OCI-LY1 (cell line): ENCODE results near the gene GNAQ.

ENCODE experiments used
- H2AFZ ChIP-seq: fragments of 200-600 bp; sonication (generic), shearing (Covaris generic); 2 replicates; pipeline ENCODE4 v1.6.0; 2014; ENCODE audit warnings: antibody characterized with exemption, mild to moderate bottlenecking, low read length
- H3F3A ChIP-seq: fragments of 200-600 bp; sonication (generic), shearing (Covaris generic); 2 replicates; pipeline ENCODE4 v1.6.0; 2014; ENCODE audit warnings: mild to moderate bottlenecking, antibody characterized with exemption, low read length, moderate library complexity; ENCODE audit not compliant: insufficient read depth
- H3K27ac ChIP-seq: fragments of 200-600 bp; sonication (generic); 2 replicates; pipeline ENCODE4 v1.5.1; 2014; ENCODE audit warnings: low read length, mixed run types, mild to moderate bottlenecking, low read depth; ENCODE audit not compliant: poor library complexity, severe bottlenecking
- H3K27me3 ChIP-seq: fragments of 200-600 bp; sonication (generic); 2 replicates; pipeline ENCODE4 v1.6.0; 2014; ENCODE audit warnings: antibody characterized with exemption, mild to moderate bottlenecking, low read length, moderate library complexity; ENCODE audit not compliant: insufficient read depth
- H3K36me3 ChIP-seq: fragments of 200-600 bp; sonication (generic); 2 replicates; pipeline ENCODE4 v1.6.1; 2014; ENCODE audit warnings: mild to moderate bottlenecking, antibody characterized with exemption, low read length, moderate library complexity, mixed read lengths; ENCODE audit not compliant: insufficient read depth
- H3K4me1 ChIP-seq: fragments of 200-600 bp; sonication (generic); 2 replicates; pipeline ENCODE4 v1.5.1; 2014; ENCODE audit warnings: mild to moderate bottlenecking, low read length, moderate library complexity; ENCODE audit not compliant: insufficient read depth, severe bottlenecking
- H3K4me2 ChIP-seq: fragments of 200-600 bp; sonication (generic), shearing (Covaris generic); 2 replicates; pipeline ENCODE4 v1.6.1; 2014; ENCODE audit warnings: low read length
- H3K4me3 ChIP-seq: fragments of 200-600 bp; sonication (generic); 2 replicates; pipeline ENCODE4 v1.5.1; 2014; ENCODE audit warnings: low read length, low read depth, mild to moderate bottlenecking, mixed read lengths; ENCODE audit not compliant: poor library complexity, severe bottlenecking
- H3K79me2 ChIP-seq: fragments of 200-600 bp; shearing (Covaris generic); 2 replicates; pipeline ENCODE4 v1.6.1; 2016; ENCODE audit warnings: mixed run types, low read length, mixed read lengths; ENCODE audit not compliant: insufficient read depth
- H3K9ac ChIP-seq: fragments of 200-600 bp; sonication (generic), shearing (Covaris generic); 2 replicates; pipeline ENCODE4 v1.6.1; 2014; ENCODE audit warnings: mild to moderate bottlenecking, low read length, mixed read lengths
- H3K9me2 ChIP-seq: fragments of 200-600 bp; sonication (generic), shearing (Covaris generic); 2 replicates; pipeline ENCODE4 v1.6.1; 2014; ENCODE audit warnings: low read depth, mild to moderate bottlenecking, low read length, mixed read lengths
- H3K9me3 ChIP-seq: fragments of 200-600 bp; shearing (Covaris generic); 2 replicates; pipeline ENCODE4 v1.6.1; 2014; ENCODE audit warnings: low read length, mixed read lengths
- H4K20me1 ChIP-seq: fragments of 200-600 bp; sonication (generic), shearing (Covaris generic); 2 replicates; pipeline ENCODE4 v1.6.0; 2016; ENCODE audit warnings: mild to moderate bottlenecking, low read length; ENCODE audit not compliant: insufficient read depth
- EZH2 ChIP-seq: fragments of 200-600 bp; sonication (generic), shearing (Covaris generic); IDR thresholded peaks from 2 replicates; pipeline ENCODE4 v1.8.0; 2017; ENCODE audit warnings: borderline replicate concordance, mixed run types, mild to moderate bottlenecking, antibody characterized with exemption, low read length, moderate library complexity, mixed read lengths
- TF ChIP-seq, protein P1 (sequence below): fragments of 200-600 bp; sonication (generic), shearing (Covaris generic); IDR thresholded peaks from 2 replicates; pipeline ENCODE4 v1.5.1; 2017; ENCODE audit warnings: mild to moderate bottlenecking, antibody characterized with exemption, low read length, moderate library complexity, mixed read lengths

Gene GNAQ

GRCh38 chr9:77825361-77825760 is 206.2 kb downstream of the GNAQ start:
- no peak overlapping the region for H3K27ac ChIP-seq
- H3K9me3 ChIP-seq, result no peaks in the 10 kb centered on the region
- H3K79me2 ChIP-seq, result no peaks in the 10 kb centered on the region

GRCh38 chr9:77820293-77820954 is 211.2 kb downstream of the GNAQ start:
- Histone ChIP-seq H3F3A (no peaks in the 10 kb centered on the region), H3K36me3 (no peaks in the 10 kb centered on the region), H3K9ac (no peak overlapping the region), H3K4me2 (no peak overlapping the region), H4K20me1 (no peaks in the 10 kb centered on the region), H3K27ac (no peak overlapping the region), H3K79me2 (no peaks in the 10 kb centered on the region), H2AFZ (no peak overlapping the region), H3K4me1 (no peaks in the 10 kb centered on the region), H3K9me3 (no peaks in the 10 kb centered on the region), H3K4me3 (no peak overlapping the region), H3K27me3 (no peaks in the 10 kb centered on the region), H3K9me2 (no peaks in the 10 kb centered on the region)
- no peak for TF ChIP-seq EZH2
- TF ChIP-seq, protein P1, sequence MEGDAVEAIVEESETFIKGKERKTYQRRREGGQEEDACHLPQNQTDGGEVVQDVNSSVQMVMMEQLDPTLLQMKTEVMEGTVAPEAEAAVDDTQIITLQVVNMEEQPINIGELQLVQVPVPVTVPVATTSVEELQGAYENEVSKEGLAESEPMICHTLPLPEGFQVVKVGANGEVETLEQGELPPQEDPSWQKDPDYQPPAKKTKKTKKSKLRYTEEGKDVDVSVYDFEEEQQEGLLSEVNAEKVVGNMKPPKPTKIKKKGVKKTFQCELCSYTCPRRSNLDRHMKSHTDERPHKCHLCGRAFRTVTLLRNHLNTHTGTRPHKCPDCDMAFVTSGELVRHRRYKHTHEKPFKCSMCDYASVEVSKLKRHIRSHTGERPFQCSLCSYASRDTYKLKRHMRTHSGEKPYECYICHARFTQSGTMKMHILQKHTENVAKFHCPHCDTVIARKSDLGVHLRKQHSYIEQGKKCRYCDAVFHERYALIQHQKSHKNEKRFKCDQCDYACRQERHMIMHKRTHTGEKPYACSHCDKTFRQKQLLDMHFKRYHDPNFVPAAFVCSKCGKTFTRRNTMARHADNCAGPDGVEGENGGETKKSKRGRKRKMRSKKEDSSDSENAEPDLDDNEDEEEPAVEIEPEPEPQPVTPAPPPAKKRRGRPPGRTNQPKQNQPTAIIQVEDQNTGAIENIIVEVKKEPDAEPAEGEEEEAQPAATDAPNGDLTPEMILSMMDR, result no peak

More at GRCh38 chr9:77825361-77825760, 206.2 kb downstream of the GNAQ start:
- no peaks in the 10 kb centered on the region for H3K4me1 ChIP-seq
- no peaks in the 10 kb centered on the region for H3F3A ChIP-seq
- no peak overlapping the region for H3K9ac ChIP-seq
- TF ChIP-seq, protein P1, result no peak
- TF ChIP-seq EZH2, result no peak
- H2AFZ ChIP-seq, result no peak overlapping the region
- no peaks in the 10 kb centered on the region for H3K36me3 ChIP-seq
- H3K9me2 ChIP-seq, result no peaks in the 10 kb centered on the region
- no peaks in the 10 kb centered on the region for H3K27me3 ChIP-seq
- no peak overlapping the region for H3K4me3 ChIP-seq
- no peak overlapping the region for H3K4me2 ChIP-seq
- H4K20me1 ChIP-seq, result no peaks in the 10 kb centered on the region

DNA sequence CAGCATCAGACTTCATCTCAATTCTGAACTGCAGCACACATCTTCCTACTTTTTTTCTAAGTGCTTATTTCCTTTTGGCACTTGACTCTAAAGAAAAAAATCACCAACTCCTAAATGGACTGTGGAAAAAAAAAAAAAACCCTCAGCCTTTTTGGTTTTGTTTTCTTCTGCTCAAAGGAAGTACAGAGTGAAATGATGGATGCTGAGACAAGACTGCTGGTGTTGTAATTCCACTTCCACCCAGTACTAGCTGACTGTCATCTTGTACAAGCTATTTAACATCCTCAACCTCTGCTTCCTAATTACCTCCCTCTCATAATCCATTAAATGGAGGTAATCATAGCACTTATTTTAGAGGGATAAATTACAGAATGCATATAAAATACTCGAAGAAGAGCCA is 212.0 kb downstream of the GNAQ start:
- no peak overlapping the region for H3K4me2 ChIP-seq
- H4K20me1 ChIP-seq, result no peaks in the 10 kb centered on the region

More for the DNA sequence above, 212.0 kb downstream of the GNAQ start:
- Histone ChIP-seq H3K9ac (no peak overlapping the region), H3F3A (no peaks in the 10 kb centered on the region), H3K27ac (no peak overlapping the region), H3K4me1 (no peaks in the 10 kb centered on the region), H3K79me2 (no peaks in the 10 kb centered on the region), H3K4me3 (no peak overlapping the region), H3K27me3 (no peaks in the 10 kb centered on the region), H3K36me3 (no peaks in the 10 kb centered on the region), H2AFZ (no peak overlapping the region), H3K9me3 (no peaks in the 10 kb centered on the region), H3K9me2 (no peaks in the 10 kb centered on the region)
- no peak for TF ChIP-seq EZH2
- TF ChIP-seq, protein P1, result no peak
